ENCODE results near the gene GRPEL1.

The GRPEL1 gene

GRCh38 chr4:7021355-7021754 is 46.5 kb downstream of the GRPEL1 start:
- no peak for DNase-seq

GRCh38 chr4:7020856-7021255 is 47.0 kb downstream of the GRPEL1 start:
- DNase-seq, result no peak

- no peak for DNase-seq
Observed at GRCh38 chr4:7020290-7020689, 47.6 kb downstream of the GRPEL1 start.

- no peak for DNase-seq
Observed at GRCh38 chr4:7019367-7019766, 48.5 kb downstream of the GRPEL1 start.

GRCh38 chr4:7018281-7018680 is 49.6 kb downstream of the GRPEL1 start:
- DNase-seq, result no peak

GRCh38 chr4:7017446-7018048 is 50.3 kb downstream of the GRPEL1 start:
- DNase-seq, result no peak

GRCh38 chr4:7016512-7016911 is 51.4 kb downstream of the GRPEL1 start:
- no peak for DNase-seq

GRCh38 chr4:7016086-7016485 is 51.8 kb downstream of the GRPEL1 start:
- DNase-seq, result no peak

GRCh38 chr4:7015383-7016035 is 52.4 kb downstream of the GRPEL1 start:
- DNase-seq, result no peak

GRCh38 chr4:7014815-7015214 is 53.0 kb downstream of the GRPEL1 start:
- DNase-seq, result no peak

GRCh38 chr4:7013175-7013574 is 54.7 kb downstream of the GRPEL1 start:
- DNase-seq, result no peak

GRCh38 chr4:7009564-7009963 is 58.3 kb downstream of the GRPEL1 start:
- no peak for DNase-seq
